Astrocyte of the spinal cord (primary cell): ENCODE measurements around the gene CCL5.

Experiments
- DNase-seq: peaks from one replicate; pipeline ENCODE4 v3.0.0; 2011; ENCODE audit warnings: low read depth, low spot score
- H3K4me3 ChIP-seq: 2 replicates; pipeline ENCODE4 v1.5.1; 2011; ENCODE audit warnings: low read depth, mild to moderate bottlenecking, low read length, moderate library complexity
- in situ Hi-C: cut with HindIII; loops from 2 replicates; pipeline ENCODE4 v1.10.0; 2017; ENCODE audit warnings: low sequenced_read_pairs
- TF ChIP-seq, protein P1 (sequence below): IDR thresholded peaks from 2 replicates; pipeline ENCODE4 v1.5.1; 2012; ENCODE audit warnings: low read depth, mild to moderate bottlenecking, low read length, inconsistent platforms

CCL5 gene

DNA sequence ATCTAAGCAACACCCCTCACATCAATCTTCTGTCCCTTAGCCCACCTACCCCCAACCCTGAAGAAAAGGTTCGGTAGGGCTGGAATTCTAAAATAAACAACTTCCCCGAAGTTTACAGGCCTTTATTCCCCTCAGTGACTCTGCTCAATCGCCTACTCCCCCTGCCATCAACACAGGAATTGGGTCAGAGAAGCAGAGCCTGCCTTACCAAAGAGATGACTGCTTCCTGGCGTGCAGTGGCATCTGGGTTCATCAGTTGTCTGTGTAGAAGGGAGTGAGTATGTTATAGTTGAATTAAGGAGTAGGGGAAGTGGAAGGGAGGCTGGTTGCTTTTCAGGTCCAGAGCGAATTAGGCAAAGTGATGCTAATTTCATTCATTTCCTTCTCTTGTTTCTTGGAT lies 24.2 kb downstream of the CCL5 start:
- TF ChIP-seq, protein P1, sequence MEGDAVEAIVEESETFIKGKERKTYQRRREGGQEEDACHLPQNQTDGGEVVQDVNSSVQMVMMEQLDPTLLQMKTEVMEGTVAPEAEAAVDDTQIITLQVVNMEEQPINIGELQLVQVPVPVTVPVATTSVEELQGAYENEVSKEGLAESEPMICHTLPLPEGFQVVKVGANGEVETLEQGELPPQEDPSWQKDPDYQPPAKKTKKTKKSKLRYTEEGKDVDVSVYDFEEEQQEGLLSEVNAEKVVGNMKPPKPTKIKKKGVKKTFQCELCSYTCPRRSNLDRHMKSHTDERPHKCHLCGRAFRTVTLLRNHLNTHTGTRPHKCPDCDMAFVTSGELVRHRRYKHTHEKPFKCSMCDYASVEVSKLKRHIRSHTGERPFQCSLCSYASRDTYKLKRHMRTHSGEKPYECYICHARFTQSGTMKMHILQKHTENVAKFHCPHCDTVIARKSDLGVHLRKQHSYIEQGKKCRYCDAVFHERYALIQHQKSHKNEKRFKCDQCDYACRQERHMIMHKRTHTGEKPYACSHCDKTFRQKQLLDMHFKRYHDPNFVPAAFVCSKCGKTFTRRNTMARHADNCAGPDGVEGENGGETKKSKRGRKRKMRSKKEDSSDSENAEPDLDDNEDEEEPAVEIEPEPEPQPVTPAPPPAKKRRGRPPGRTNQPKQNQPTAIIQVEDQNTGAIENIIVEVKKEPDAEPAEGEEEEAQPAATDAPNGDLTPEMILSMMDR, result no peak
- DNase-seq, result no peak
- in situ Hi-C loops, result no loop called here
- no peak overlapping the region for H3K4me3 ChIP-seq

DNA sequence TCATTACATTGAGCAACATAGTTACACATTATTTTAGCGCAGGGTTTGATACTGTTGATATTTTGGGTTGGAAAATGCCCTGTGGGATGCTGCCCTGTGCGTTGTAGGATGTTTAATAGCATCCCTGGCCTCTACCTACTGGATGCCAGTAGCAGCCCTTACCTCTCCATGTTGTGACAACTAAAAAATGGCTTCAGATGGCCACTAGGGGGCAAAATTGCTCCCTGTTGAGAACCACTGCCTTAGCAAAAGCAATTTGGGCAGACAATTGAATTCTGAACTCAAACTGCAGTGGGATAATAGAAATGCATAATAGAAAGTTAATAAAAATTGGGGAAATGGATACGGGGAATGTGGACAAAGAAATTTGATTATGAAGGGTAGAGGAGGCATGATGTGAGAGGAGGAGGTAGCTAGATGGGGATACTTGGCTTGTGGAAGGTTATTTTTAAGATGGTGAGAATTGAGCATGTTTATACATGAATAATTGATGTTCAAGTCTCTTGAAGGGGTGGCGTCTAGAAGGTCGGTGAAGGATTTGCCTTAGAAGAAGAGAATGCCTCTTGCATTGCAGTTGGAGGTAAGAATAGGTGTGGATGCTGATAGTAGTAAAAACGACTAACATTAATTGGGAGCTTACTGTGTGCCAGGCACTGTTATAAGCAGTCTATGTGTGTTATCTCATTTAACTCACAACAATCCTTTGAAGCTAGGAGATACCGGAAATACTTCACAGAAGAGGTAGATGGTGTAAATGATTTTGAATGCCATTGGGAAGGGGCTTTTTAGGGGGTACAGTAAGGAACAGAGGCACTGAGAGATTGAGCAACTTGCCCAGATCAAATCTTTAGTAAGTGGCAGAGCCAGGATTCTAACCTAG lies 30.5 kb downstream of the CCL5 start:
- peak; percentile 70 for DNase-seq
- in situ Hi-C loops, result no loop called here
- no peak overlapping the region for H3K4me3 ChIP-seq
- TF ChIP-seq, protein P1, result peak; percentile 83

DNA sequence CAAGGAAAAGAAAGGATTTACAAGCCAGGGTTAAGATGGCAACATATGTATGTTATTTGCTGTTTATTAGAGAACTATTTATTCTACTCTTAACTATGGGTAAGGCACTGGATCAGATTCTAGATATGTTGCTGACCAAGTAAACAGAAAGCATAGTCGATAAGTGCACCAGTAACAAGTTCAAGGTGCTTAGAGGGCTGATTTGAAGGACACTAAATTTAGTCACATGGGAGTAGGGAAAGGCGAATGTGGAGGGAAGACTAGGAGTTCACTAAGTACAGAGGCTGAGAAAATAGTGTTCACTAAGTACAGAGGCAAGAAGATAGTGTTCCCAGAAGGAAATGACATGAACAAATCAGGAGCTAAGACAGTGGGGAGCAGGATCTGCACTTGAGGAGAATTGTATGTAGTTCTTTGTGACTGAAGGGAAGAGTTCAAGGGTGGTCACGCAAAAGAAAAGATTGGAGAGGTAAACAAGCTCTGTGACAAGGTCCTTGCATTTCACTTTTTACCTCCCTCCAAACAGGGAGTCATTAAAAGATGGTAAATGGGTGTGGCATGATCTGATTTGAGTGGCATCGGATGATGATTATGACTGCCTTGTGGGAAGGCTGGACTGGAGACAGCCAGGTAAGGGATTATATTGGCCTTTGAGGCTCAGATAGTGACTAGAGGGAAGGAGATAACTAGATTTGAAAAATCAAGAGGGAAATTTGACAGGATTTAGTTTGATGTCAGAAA lies 32.4 kb downstream of the CCL5 start:
- no peak for DNase-seq
- in situ Hi-C loops, result no loop called here
- TF ChIP-seq, protein P1, result no peak
- no peak overlapping the region for H3K4me3 ChIP-seq

DNA sequence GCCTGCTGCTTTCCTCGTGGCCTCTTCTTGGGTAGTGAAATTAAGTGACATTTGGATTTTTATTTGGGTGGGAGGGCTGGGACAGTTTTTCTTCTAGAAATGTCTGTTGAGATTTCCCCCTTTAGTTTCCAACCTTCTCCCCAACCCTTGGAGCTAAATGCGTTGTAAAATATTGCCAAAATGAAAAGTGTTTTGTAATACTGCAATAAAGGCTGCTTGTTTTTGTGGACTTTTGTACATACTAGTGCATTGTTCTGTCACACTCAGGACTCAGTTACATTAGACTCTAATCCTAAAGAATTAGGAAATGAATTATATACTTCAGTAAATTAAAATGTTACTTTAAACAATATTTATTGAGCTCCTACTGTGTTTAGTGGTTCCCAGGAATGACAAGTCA lies 33.2 kb downstream of the CCL5 start:
- TF ChIP-seq, protein P1, result no peak
- H3K4me3 ChIP-seq, result no peak overlapping the region
- DNase-seq, result no peak
- in situ Hi-C loops, result no loop called here

DNA sequence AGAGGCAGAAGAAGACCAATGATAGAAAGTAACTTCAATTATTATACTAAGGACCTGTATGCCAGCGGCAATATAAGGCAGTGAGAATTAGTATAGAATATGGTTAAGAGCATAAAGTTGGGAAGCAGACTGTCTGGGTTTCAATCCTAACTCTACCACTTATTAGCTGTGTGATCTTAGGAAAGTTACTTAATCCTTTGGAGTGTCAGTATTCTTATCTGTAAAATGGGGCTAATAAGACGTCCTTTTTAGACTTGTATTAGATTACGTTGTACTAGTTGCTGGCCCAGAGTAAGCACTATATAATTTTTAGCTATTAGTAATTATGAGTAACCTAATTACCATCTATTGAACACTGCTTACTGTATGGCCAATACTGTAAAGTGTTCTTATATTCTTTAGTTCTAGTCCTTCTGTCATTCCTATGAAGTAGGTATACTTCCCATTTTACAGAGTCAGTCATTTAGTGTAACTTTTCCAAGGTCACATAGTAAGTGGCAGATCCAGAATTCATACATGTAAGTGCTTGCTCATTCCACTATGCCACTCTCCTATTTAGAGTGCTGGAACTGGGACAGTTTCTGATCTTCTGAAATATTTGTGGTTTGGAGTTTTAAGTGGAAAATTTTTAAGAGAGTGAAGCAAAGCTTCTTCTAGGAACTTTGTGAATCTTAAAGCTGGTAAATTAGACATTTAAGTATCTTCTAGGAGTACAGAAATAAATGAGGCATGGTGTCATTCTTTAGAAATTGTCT lies 33.9 kb downstream of the CCL5 start:
- no peak for DNase-seq
- TF ChIP-seq, protein P1, result no peak
- in situ Hi-C loops, result no loop called here
- H3K4me3 ChIP-seq, result no peak overlapping the region

DNA sequence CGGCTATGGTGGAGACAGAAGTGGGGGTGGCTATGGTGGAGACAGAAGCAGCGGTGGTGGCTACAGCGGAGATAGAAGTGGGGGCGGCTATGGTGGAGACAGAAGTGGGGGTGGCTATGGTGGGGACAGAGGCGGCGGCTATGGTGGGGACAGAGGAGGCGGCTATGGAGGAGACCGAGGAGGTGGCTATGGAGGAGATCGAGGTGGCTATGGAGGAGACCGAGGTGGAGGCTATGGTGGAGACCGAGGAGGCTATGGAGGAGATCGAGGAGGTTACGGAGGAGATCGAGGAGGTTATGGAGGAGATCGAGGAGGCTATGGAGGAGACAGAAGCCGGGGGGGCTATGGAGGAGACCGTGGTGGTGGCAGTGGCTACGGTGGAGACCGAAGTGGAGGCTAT lies 35.6 kb downstream of the CCL5 start:
- H3K4me3 ChIP-seq, result no peak overlapping the region
- TF ChIP-seq, protein P1, result no peak
- DNase-seq, result no peak
- in situ Hi-C loops, result no loop called here
